Mesendoderm (in vitro differentiated cells): ENCODE data around the gene SGSH.
A peak's percentile ranks its signal among the peaks of the same experiment; 100 is the strongest.

Experiments used
- DNase-seq: peaks from one replicate; pipeline ENCODE4 v3.0.0; 2013
- H2AK5ac ChIP-seq: 2 replicates; pipeline ENCODE4 v1.6.1; 2013; ENCODE audit warnings: low read length, inconsistent platforms
- H2BK120ac ChIP-seq: 2 replicates; pipeline ENCODE4 v1.6.1; 2013; ENCODE audit warnings: low read depth, mild to moderate bottlenecking, low read length, moderate library complexity, mixed read lengths
- H2BK15ac ChIP-seq: replicated peaks from 2 replicates; pipeline ENCODE4 v1.6.1; 2013; ENCODE audit warnings: low read depth, mild to moderate bottlenecking, moderate library complexity
- H2BK5ac ChIP-seq: 2 replicates; pipeline ENCODE4 v1.6.1; 2013; ENCODE audit warnings: low read length, inconsistent platforms
- H3K18ac ChIP-seq: 2 replicates; pipeline ENCODE4 v1.6.1; 2013; ENCODE audit warnings: mild to moderate bottlenecking, low read length, mixed read lengths
- H3K23ac ChIP-seq: one replicate; pipeline ENCODE4 v1.6.1; 2013; ENCODE audit warnings: low read length
- H3K27ac ChIP-seq: 2 replicates; pipeline ENCODE4 v1.5.1; 2013; ENCODE audit warnings: low read depth, mild to moderate bottlenecking, inconsistent platforms, low read length, moderate library complexity
- H3K27me3 ChIP-seq: 2 replicates; pipeline ENCODE4 v1.6.1; 2013; ENCODE audit warnings: low read length, control low read depth, mild to moderate bottlenecking, inconsistent platforms; ENCODE audit not compliant: insufficient read depth, poor library complexity
- H3K36me3 ChIP-seq: 2 replicates; pipeline ENCODE4 v1.6.1; 2013; ENCODE audit warnings: low read length, inconsistent platforms; ENCODE audit not compliant: control insufficient read depth, insufficient read depth
- H3K4ac ChIP-seq: one replicate; pipeline ENCODE4 v1.6.1; 2013; ENCODE audit warnings: low read depth, mild to moderate bottlenecking, low read length, moderate library complexity
- H3K4me1 ChIP-seq: 2 replicates; pipeline ENCODE4 v1.6.1; 2013; ENCODE audit warnings: low read depth, low read length, inconsistent platforms; ENCODE audit not compliant: control insufficient read depth
- H3K4me2 ChIP-seq: 2 replicates; pipeline ENCODE4 v1.6.1; 2013; ENCODE audit warnings: low read length
- H3K4me3 ChIP-seq: 2 replicates; pipeline ENCODE4 v1.5.1; 2013; ENCODE audit warnings: mild to moderate bottlenecking, low read length
- H3K56ac ChIP-seq: one replicate; pipeline ENCODE4 v1.6.1; 2013; ENCODE audit warnings: low read length
- H3K79me1 ChIP-seq: 2 replicates; pipeline ENCODE4 v1.6.1; 2013; ENCODE audit warnings: low read length, inconsistent platforms
- H3K79me2 ChIP-seq: 2 replicates; pipeline ENCODE4 v1.6.1; 2013; ENCODE audit warnings: mild to moderate bottlenecking, low read length; ENCODE audit not compliant: control insufficient read depth, insufficient read depth
- H3K9ac ChIP-seq: 2 replicates; pipeline ENCODE4 v1.6.1; 2013; ENCODE audit warnings: low read length, inconsistent platforms
- H4K5ac ChIP-seq: one replicate; pipeline ENCODE4 v1.6.1; 2013; ENCODE audit warnings: low read length
- H4K8ac ChIP-seq: one replicate; pipeline ENCODE4 v1.6.1; 2013; ENCODE audit warnings: low read depth, mild to moderate bottlenecking, control low read depth, low read length, moderate library complexity
- WGBS: extraction: QIAGEN DNeasy Blood & Tissue Kit; methylation state at CpG from one replicate; pipeline ENCODE4 v1.1.7; 2013; ENCODE audit warnings: low lambda C conversion rate, missing lambda C conversion rate; ENCODE audit not compliant: insufficient coverage; ENCODE audit errors: extremely low coverage; 5-methylcytosine and 5-hydroxymethylcytosine counted together

Gene SGSH

GRCh38 chr17:80166446-80166845, 53.7 kb downstream of the SGSH start:
- Histone ChIP-seq H4K8ac (no peak overlapping the region), H3K56ac (no peak overlapping the region), H3K4me1 (no peaks in the 10 kb centered on the region), H3K18ac (no peak overlapping the region), H3K36me3 (no peaks in the 10 kb centered on the region), H2BK120ac (no peak overlapping the region), H3K4me2 (no peak overlapping the region), H2BK5ac (no peak overlapping the region), H3K4me3 (no peak overlapping the region), H3K27me3 (no peaks in the 10 kb centered on the region), H4K5ac (no peak overlapping the region), H3K27ac (no peak overlapping the region), H2AK5ac (no peak overlapping the region), H3K9ac (no peak overlapping the region), H3K79me2 (no peaks in the 10 kb centered on the region), H2BK15ac (no peak overlapping the region), H3K4ac (no peak overlapping the region), H3K23ac (no peak overlapping the region), H3K79me1 (no peaks in the 10 kb centered on the region)
- DNase-seq: no peak
- no CpG with 5 or more reads among the region's 6 CpGs for whole genome bisulfite sequencing

GRCh38 chr17:80164185-80164584, 55.9 kb downstream of the SGSH start:
- no CpG with 5 or more reads among the region's 11 CpGs for WGBS
- no peaks in the 10 kb centered on the region for H3K79me1 ChIP-seq
- no peak overlapping the region for H2BK120ac ChIP-seq

GRCh38 chr17:80163336-80163735, 56.8 kb downstream of the SGSH start:
- Histone ChIP-seq H2BK15ac (no peak overlapping the region), H3K9ac (no peak overlapping the region), H3K27me3 (no peaks in the 10 kb centered on the region), H3K27ac (no peak overlapping the region), H3K56ac (no peak overlapping the region), H3K79me1 (no peaks in the 10 kb centered on the region), H4K8ac (no peak overlapping the region), H3K36me3 (no peaks in the 10 kb centered on the region), H3K79me2 (no peaks in the 10 kb centered on the region), H2BK120ac (no peak overlapping the region), H3K4me1 (peaks cover 7% of the 10 kb centered on the region), H3K23ac (no peak overlapping the region), H3K4ac (no peak overlapping the region), H3K4me3 (no peak overlapping the region), H3K18ac (no peak overlapping the region), H2BK5ac (no peak overlapping the region), H2AK5ac (no peak overlapping the region), H4K5ac (no peak overlapping the region), H3K4me2 (no peak overlapping the region)
- no CpG with 5 or more reads among the region's 4 CpGs for WGBS
- no peak for DNase-seq

More at GRCh38 chr17:80164185-80164584, 55.9 kb downstream of the SGSH start:
- Histone ChIP-seq H2BK15ac (no peak overlapping the region), H3K79me2 (no peaks in the 10 kb centered on the region), H3K4ac (no peak overlapping the region), H2BK5ac (no peak overlapping the region), H3K27me3 (no peaks in the 10 kb centered on the region), H4K8ac (no peak overlapping the region), H3K56ac (no peak overlapping the region), H3K4me2 (no peak overlapping the region), H3K23ac (no peak overlapping the region), H3K4me1 (peaks cover 7% of the 10 kb centered on the region), H3K9ac (no peak overlapping the region), H3K36me3 (no peaks in the 10 kb centered on the region), H3K27ac (no peak overlapping the region), H2AK5ac (no peak overlapping the region), H3K18ac (no peak overlapping the region), H3K4me3 (no peak overlapping the region), H4K5ac (no peak overlapping the region)
- no peak for DNase-seq

- Histone ChIP-seq H3K4me2 (no peak overlapping the region), H2BK120ac (no peak overlapping the region), H3K79me2 (no peaks in the 10 kb centered on the region), H3K18ac (no peak overlapping the region), H3K4me1 (peaks cover 7% of the 10 kb centered on the region), H3K79me1 (no peaks in the 10 kb centered on the region), H2BK5ac (no peak overlapping the region), H2BK15ac (no peak overlapping the region), H2AK5ac (no peak overlapping the region), H3K4me3 (no peak overlapping the region), H3K27me3 (no peaks in the 10 kb centered on the region), H4K5ac (no peak overlapping the region), H3K23ac (no peak overlapping the region), H3K56ac (peak overlapping the region; percentile 53), H3K9ac (no peak overlapping the region), H3K27ac (no peak overlapping the region), H4K8ac (no peak overlapping the region), H3K36me3 (no peaks in the 10 kb centered on the region), H3K4ac (no peak overlapping the region)
- no CpG with 5 or more reads among the region's 3 CpGs for WGBS
- DNase-seq: no peak
These were observed 59.6 kb downstream of the SGSH start for GRCh38 chr17:80160536-80160935.
